ENCODE measurements around the gene GOLPH3.
"Not testable (repeated sequence)": the region's sequence is repeated elsewhere in the genome, so short reads cannot be mapped to it uniquely, and the experiment has no call there.

Gene GOLPH3

DNA sequence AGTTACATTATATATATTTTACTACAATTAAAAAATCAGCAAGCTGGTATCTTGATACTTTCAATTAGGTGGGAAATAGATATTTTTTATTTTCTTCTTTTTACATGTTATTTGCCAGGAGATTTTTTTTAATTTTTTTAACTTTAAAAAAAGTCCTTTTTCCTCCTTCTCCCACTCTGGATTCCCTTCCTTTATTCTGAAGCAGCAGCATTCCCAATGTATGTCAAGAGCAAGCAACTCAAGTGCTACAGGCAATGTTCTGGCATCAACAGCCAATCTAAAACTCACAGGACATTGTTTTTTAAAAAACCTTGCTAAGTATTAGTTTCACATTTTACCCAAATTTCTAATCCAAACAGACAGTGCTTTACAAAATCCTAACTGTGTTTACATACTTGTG is 41.4 kb downstream of the GOLPH3 start:
- no peak for DNase-seq

DNA sequence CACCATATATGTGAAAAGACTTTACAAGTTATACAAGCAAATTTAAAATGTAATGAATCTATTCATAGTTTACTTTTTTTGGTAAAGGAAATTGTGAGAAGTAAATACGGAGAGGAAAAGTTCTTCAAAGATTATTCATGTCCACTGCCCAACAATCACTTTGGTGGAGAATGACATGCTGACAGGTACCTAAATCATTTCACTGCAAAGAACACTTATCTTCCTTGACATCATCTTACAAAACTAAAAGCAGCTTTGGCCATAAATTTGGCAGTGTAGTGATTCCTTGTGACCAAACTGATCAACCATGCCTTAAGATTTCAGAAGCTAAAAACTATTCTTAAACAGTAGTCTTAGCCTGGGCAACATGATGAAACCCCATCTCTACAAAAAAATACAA is 42.5 kb downstream of the GOLPH3 start:
- no peak for DNase-seq

DNA sequence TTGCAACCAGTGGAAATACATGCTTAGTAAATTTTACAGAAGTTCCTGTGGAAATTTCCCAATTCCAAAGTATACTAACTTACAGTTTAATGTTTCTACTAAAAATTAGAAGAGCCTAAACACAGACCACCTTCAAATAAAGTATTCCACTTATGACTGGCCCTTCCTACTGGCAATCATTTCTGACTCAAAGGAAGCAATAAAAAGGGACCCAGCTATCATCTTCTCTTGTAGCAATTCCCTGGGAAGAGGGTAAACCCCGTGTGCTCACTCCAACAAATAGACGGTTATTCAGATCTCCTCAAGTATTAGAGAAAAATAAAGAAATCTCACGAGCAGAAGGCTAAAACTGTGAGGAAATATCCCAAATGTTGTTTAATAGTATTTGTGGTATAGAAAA is 43.3 kb downstream of the GOLPH3 start:
- DNase-seq: no peak

DNA sequence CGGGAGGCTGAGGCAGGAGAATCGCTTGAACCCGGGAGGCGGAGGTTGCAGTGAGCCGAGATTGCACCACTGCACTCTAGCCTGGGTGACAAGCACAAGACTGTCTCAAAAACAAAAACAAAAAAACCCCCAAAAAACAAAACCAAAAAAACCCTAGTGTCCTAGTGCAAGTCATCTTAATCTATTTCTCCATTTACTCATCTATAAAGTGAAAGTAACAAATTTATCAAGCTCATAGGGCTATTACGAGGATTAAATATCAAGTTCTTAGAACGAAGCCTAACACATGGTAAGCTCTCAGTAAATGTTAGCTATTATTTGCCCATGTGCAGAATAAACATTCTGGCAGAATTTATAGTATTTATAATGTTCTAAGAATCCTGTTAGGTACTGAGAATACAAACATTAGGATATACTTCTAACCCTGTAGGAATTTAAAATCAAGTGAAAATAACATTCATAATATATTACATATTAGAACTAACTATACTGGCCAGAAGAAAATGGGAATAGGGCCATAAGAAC is 45.0 kb downstream of the GOLPH3 start:
- DNase-seq: no peak

DNA sequence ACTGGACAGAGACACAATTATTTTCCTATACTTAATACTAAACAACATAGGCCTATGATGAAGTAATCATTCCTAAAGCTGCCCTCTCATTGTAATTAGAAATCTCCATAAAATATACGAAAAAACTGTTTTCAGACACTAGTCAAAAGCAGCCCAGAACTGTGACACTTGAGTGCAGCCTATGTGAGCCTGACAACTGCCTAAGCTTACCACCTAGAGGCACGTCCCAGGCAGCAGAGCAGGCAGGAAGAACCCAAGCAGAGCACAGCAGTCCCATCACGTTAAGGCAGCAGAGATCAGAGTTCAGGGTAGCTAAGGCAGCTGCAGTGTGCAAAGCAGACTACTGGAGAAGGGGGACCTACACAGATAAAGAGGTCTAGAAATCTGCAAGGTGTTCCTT is 46.4 kb downstream of the GOLPH3 start:
- no peak for DNase-seq

DNA sequence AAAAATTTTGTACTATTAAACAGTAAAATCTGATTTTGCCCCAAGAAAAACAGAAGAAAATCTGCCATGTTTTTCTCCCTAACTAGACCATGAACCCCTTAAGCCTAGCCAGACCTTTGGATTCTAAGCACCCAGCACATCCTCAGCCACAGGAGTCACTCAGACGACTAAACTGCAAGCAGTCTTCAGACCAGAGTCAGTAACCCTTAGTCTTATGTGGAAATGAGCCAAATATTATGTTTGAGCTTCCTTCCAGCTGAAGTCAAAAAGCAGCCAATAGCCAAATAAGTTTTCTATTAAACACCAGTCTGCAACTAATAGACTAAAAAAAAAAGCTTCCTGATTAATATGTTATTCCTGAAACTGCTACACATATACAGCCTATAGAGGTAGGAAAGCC is 47.4 kb downstream of the GOLPH3 start:
- no peak for DNase-seq

DNA sequence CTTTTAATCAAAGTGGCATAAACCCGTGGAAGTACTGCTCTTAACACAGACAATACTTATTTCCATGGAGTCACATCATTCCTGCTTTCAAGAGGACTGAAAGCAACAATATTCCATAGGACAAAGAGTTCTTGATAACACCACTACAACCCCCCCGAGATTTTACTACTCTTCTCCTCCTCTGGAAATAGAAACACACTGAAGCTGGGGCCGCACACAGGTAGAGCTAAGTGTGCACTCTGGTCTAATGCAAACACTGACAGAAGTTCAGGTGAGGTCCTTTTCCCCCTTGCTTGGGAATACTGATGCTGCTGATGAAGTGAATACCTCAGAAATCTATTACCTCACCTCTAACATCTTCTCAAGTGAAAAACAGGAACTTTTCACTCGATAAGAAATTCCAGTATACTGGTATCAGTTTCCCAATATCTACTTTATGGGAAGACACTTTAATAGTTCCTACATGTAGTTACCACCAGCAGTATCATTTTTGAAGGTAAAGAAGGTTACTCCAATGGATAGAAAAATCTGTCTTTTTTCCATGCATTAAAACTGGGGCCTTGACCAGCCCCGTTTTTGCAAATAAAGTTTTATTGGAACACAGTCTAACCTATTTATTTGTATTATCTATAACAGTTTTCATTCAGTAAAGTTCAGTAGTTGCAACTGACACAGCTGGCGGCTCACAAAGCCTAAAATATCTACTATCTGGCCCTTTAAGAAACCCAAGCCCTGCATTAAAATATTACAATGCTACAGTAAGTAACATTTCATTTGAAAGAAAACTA is 50.0 kb downstream of the GOLPH3 start:
- DNase-seq: no peak

DNA sequence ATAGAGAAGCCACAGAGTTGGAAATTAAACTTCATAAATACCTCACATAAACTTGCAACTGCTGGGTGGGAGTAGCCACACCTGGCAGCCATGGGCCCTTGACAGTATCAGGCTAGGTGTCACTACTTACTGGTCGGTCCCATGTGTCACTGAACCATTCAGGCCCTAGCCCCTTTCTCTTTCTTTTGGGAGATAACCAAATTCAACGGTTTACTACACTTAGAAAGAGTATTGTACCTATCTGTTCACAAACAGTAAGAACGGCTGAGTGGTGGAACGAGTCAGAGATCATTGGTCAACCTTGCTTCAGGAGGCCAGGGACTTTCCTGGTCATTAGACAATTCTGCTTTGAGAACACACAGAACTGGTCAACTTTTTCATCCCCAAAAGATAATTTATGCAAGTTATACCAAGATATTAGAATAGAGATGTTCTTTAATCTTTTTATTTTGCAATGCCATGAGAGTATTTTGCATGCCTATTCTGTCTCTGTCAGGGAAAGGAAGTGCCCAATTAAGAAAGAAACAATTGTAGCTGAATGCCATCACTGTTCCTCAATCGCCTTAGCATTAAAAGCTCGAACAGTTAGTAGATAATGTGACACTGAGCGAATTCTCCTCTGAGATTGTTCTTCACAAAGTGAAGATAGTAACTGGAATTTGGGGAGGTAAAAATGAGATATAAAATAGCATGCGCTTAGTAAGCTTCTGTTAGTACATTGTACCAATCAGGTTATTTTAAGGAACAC is 50.9 kb downstream of the GOLPH3 start:
- no peak for DNase-seq

DNA sequence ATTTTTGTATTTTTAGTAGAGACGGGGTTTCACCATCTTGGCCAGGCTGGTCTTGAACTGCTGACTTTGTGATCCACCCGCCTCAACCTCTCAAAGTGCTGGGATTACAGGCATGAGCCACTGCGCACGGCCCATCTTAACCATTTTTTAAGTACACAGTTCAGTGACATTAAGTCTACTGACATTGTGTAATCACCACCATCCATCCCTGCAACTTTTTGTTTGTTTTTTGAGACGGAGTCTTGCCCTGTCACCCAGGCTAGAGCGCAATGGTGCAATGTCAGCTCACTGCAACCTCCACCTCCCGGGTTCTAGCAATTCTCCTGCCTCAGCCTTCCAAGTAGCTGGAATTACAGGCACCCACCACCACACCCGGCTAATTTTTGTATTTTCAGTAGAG is 55.2 kb downstream of the GOLPH3 start:
- DNase-seq: not testable (repeated sequence)

DNA sequence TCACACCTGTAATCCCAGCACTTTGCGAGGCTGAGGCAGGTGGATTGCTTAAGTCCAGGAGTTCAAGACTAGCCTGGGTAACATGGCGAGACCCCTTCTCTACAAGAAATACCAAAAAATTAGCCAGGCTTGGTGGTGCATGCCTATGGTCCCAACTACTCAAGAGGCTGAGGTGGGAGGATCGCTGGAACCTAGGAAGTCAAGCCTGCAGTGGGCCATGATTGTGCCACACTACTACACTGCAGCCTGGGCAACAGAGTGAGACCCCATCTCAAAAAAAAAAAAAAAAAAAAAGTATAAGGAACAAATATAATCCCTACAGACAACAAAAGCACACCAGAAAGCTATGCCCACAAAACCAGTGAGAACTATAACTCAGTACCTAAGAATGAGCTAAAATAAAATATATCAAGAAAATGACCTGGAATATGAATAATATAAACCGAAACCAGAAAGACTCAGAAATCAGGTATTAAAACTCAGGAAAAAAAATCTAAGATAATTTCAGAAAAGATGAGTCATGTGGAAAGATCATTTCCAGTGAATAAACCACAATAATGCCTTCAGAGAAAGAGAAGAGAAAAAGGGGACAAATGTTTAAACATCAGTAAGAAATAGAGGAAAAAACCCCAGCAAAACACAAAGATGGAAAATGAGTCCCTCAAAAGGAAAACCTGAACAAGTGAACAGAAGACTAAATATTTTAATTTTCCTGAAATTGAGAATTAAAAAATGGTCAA is 57.4 kb downstream of the GOLPH3 start:
- no peak for DNase-seq

DNA sequence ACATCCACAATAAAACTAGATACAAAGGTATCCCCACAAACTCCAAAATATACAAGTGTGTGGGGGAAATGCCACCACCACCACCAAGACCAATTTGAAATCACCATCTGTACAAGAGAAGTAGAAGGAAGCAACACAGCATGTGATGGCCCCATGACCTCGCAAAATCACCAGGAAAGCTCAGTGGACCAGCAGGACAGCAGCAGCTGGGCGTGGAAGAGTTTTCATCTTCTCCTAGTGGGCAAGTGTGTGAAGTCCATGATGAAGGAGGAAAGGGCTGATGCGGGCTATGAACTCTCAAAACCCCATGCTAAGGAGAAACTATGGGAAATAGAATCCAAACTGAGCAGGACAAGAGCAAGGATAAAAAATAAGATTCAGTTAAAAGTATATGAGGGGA is 58.1 kb downstream of the GOLPH3 start:
- no peak for DNase-seq

DNA sequence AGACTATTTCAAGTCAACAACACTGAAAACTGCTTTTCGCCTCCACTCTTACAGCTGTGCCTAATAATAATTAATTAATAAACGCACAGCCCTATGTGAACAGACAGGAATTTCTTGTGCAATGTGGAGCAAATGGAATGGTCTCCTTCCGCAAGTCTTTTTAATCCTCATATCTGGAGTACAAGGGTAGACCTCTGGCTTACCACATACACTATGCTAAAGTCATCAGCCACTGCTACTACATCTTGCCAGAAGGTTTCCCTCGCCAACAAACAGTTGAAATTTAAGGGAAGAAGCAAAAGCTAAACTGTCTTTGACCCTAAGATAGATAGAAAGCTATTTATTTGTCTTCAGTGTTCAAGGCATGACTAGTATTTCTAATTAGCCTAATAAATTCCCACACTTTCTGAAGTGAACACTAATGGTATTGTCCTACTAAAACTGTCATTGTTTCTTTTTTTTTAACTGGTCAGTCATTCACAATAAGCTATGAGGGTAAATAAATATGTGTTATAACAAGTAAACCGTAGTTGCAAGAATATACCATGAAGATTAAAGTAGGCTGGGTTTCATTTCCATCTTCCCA is 63.9 kb downstream of the GOLPH3 start:
- no peak for DNase-seq

DNA sequence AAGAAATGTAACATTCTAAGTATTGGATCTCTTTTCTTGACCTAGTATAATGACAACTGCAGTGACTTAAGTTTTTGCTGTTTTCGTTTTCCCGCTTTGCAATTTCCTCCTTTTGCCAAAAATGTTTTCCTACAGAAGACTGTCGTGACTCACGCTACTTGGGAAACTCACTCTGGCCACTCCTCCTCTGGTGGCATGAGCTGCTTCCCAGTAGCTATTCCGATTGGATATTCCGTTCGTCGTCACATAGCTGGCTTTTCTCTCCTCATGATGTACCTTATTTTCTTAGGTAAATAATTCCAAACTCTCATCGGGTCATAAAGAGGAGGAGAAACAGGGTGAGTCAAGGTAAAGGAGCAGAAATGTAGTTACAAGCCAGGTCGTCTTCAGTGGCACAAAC is 64.9 kb downstream of the GOLPH3 start:
- no peak for DNase-seq

DNA sequence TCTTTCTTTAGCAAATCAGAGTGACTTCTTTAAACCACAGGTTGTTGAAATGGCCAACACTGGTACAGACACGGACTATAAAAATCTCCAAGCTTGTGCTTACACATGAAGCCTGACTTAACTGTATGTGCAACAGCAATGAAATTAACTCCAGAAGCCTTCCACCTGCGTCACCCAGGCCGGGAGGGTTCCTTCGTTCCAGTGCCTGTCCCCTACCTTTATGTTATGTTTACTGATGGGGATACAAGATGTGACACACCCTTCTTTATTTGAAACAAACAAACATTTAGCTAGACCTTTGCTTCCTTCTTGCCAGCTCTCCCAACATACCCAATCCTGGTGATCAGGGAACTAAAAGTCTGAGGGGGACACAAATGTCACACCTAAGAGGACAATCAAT is 66.0 kb downstream of the GOLPH3 start:
- no peak for DNase-seq

DNA sequence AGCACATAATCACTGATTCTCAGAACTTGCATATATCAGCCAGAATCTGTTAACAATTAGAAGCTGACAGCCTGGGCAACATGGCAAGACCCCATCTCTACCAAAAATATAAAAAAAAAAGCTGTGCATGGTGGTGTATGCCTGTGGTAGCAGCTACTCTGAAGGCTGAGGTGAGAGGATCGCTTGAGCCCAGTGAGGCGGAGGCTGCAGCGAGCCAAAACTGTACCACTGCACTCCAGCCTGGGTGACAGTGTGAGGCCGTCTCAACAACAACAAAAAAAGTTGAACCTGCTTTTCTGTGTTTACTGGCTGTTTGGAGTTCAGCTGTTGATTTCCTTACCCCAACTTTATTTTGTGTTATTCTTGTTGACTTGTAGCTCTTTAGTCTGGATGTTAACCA is 66.8 kb downstream of the GOLPH3 start:
- no peak for DNase-seq

DNA sequence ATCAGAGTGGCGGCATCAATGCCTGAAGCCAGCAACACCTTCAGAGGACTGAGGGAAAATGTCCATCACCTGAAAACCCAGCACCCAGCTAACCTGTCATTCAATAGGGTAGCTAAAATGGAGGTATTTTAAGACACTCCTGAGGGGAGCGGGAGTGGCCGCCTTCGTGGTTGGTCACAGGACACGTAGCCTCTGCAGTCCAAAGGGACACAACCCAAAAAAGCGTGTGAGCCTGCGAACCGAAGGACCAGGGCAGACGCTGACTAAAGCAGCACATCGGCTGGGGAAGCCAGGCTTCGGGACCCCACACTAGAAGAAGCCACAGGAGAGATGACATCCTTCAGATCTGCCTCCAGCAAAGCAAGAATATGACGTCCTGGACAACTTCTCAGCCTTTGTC is 70.6 kb downstream of the GOLPH3 start:
- DNase-seq: no peak

DNA sequence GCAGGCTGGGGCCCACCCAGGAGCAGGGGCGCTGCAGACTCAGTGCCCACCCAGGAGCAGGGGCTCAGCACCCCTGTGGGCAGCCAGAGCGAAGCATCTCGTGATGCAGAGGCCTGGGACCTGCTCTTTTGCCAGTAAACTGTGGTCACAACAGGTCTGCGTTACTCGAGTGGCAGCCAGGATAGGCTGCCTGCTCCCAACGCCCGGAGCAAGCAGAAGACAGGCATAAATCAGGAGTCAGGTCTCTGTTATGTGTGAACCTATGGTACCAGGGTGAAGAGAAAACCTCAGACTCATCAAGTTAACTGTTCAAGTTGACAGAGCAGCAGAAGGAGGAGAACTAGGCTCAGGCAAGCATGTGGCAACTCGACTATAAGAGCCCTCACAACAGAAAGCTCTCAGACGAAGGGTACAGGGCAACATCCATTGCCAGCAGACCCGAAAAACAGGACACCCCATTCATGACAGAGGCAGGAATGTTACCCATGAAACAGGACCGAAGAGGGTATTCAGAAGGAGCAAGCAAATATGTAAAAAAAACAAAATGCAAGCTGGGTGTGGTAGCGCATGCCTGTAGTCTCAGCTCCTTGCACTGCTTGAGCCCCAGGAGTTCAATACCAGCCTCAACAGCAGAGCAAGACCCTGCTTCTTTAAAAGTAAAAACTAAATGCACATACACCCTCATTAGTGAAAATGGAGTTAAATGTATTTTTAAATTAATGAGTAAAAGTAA is 71.7 kb downstream of the GOLPH3 start:
- no peak for DNase-seq

DNA sequence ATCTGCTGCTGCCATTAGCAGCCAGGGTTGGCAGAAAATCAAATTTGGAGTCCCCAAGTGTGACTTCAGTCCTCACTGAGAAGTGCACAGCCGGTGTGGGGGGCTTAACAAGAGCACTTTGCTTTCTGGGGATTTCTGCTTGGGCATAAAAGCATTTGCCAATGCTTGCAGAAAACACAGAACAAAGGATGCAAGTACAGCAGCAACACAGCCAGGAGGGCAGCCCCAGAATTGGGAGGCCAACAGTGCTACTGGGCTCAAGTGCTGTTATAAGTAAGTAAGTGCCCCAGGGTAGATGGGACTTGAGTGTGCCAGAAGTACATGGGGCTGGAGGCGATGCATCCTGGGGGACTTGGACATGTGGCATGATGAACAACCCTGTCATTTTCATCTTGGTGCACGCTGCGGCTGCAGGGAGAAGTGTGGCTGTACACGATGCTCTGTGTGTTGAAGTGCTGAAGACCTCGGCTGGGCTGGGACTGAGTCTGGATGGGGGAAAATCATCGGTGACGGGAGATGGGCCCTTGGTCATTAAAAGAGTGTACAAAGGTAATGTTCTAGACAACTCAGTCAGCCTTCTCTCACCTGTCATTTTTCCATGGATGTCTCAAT is 73.3 kb downstream of the GOLPH3 start:
- no peak for DNase-seq

DNA sequence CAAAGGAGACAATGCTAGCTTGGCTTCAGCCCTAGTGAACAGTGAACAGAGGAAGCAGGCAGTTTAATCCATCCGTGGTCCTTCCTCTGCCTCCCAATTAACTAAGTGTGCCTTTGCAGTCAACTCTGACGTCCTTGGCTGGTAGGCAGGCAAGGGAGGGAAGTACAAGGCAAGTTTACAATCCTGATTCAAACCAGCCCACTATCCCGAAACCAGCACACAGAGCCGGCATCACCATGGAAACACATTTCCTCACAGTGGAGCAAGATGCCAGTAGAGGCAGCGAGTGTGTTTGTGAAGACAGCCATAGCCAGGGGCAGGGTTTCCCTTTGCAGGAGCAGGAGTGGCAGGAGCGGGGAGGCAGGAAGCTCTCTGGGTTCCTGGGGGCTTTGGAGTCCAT is 73.9 kb downstream of the GOLPH3 start:
- no peak for DNase-seq

DNA sequence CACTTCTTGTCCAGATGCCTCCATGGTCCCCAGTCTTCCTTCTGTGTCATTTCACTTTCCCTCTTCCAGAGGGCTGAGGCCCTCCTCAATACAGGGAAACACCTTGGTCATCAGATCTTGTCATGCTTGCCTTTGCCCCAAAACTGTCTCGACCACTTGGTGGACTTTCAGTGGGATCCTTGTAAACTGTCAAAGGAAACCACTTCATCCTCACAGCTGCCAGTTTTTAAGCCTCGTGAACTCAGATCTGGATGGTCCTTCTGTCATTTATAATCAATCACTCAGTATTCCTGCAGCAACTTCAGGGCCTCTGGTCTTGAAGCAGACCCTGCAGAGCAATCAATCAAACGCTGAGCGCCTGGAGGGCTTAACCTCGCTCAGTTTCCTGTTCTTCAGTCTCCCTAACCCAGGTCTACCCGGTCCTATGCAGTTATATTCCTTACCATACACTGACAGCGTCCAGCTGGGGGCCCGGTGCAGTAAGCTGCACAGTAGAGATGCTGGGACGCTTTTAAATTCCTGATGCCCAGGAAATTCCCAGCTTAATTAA is 74.6 kb downstream of the GOLPH3 start:
- no peak for DNase-seq

DNA sequence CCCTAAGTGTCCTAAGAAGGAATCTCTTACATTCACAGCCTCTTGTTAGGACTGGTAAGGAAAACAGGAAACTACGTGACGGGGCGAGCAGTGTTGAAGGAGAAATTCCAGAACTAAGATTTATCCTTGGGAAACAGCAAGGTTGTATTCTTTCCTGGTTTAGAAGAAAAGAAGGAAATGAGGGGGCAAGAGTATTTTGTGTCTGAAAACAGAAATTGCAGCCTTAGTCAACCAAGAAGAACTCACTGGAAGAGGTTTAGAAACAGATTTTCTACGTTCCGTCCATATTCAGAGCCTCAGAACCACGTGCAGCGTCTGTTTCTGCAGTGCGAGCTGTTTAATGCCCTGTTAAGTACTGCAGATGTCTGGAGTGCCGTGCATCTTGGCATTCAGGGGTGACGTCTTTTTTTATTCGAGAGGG is 75.2 kb downstream of the GOLPH3 start:
- DNase-seq: no peak

DNA sequence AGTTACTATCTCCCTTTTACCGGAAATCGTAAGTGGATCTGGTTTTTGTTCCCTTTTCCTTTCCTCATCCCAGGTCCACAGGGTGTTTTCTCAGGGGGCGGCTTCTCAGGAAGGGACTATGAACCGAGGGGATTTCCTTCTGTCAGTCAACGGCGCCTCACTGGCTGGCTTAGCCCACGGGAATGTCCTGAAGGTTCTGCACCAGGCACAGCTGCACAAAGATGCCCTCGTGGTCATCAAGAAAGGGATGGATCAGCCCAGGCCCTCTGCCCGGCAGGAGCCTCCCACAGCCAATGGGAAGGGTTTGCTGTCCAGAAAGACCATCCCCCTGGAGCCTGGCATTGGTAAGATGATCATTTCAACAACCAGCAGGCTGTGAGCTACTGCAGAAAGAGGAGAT is 75.8 kb downstream of the GOLPH3 start:
- no peak for DNase-seq
